Smooth muscle cell (in vitro differentiated cells): ENCODE data around the gene MCRIP1. TPM values are rescaled to one million over a fixed set of nuclear protein-coding genes. Genes with fewer than 3 reads are reported as not detected.

Source experiments
- DNase-seq: peaks from one replicate; lab custom pipeline; 2025; ENCODE audit not compliant: unreplicated experiment; lab: John Stamatoyannopoulos, UW
- H2AFZ ChIP-seq: fragments of 200-600 bp; sonication (generic); 2 replicates; pipeline ENCODE4 v1.6.0; 2016; ENCODE audit warnings: antibody characterized with exemption, low read depth, mild to moderate bottlenecking
- H3F3A ChIP-seq: fragments of 200-600 bp; sonication (generic); 2 replicates; pipeline ENCODE4 v1.6.0; 2017; ENCODE audit warnings: antibody characterized with exemption, low read depth
- H3K27ac ChIP-seq: fragments of 200-600 bp; sonication (generic); 2 replicates; pipeline ENCODE4 v1.5.1; 2016; ENCODE audit warnings: low read depth, mild to moderate bottlenecking
- H3K27me3 ChIP-seq: fragments of 200-600 bp; sonication (generic); 2 replicates; pipeline ENCODE4 v1.6.1; 2016; ENCODE audit warnings: low read depth, mild to moderate bottlenecking
- H3K36me3 ChIP-seq: fragments of 200-600 bp; sonication (generic); 2 replicates; pipeline ENCODE4 v1.5.1; 2016; ENCODE audit warnings: low read depth
- H3K4me1 ChIP-seq: fragments of 200-600 bp; sonication (generic); 2 replicates; pipeline ENCODE4 v1.5.1; 2016; ENCODE audit warnings: low read depth
- H3K4me2 ChIP-seq: fragments of 200-600 bp; sonication (generic); 2 replicates; pipeline ENCODE4 v1.6.0; 2016; ENCODE audit warnings: mild to moderate bottlenecking
- H3K4me3 ChIP-seq: fragments of 200-600 bp; sonication (generic); 2 replicates; pipeline ENCODE4 v1.5.1; 2016; ENCODE audit warnings: mild to moderate bottlenecking
- H3K79me2 ChIP-seq: fragments of 200-600 bp; sonication (generic); 2 replicates; pipeline ENCODE4 v1.6.0; 2016; ENCODE audit warnings: low read depth, mild to moderate bottlenecking
- H3K9ac ChIP-seq: fragments of 200-600 bp; sonication (generic); 2 replicates; pipeline ENCODE4 v1.6.0; 2016; ENCODE audit warnings: low read depth
- H3K9me3 ChIP-seq: fragments of 200-600 bp; sonication (generic); replicated peaks from 2 replicates; pipeline ENCODE4 v1.5.1; 2016; ENCODE audit warnings: low read depth
- H4K20me1 ChIP-seq: fragments of 200-600 bp; sonication (generic); 2 replicates; pipeline ENCODE4 v1.6.0; 2016; ENCODE audit warnings: low read depth
- CTCF ChIP-seq: fragments of 200-600 bp; sonication (generic); IDR thresholded peaks from 2 replicates; pipeline ENCODE4 v1.5.1; 2017; ENCODE audit warnings: borderline replicate concordance, mild to moderate bottlenecking, antibody characterized with exemption; ENCODE audit not compliant: insufficient read depth, poor library complexity, severe bottlenecking
- WGBS: methylation state at CpG from one replicate; pipeline ENCODE4 v1.1.7; 2016; ENCODE audit warnings: low lambda C conversion rate; 5-methylcytosine and 5-hydroxymethylcytosine counted together
- polyA plus RNA-seq: library from polyadenylated mRNA; unstranded; fragments of >200 nt; fragmentation: Nextera tagmentation; extraction: Ambion mirVana; gene quantifications from 2 replicates; pipeline ENCODE4 v1.2.1, GENCODE V29; 2016
- total RNA-seq: library from RNA; depleted of rRNA; stranded (reverse); fragments of >200 nt; gene quantifications from 2 replicates; pipeline ENCODE4 v1.2.3, GENCODE V29; 2014

The MCRIP1 gene
- total and polyA plus RNA-seq, 2 experiments from 2014 or later: 85.1 to 208 TPM

GRCh38 chr17:81871387-81872230 is 38.5 kb upstream of the MCRIP1 start:
- WGBS: 3% methylated on average over 84 of the region's 86 CpGs
- no peaks in the 10 kb centered on the region for H3K9me3 ChIP-seq
- DNase-seq: peak; percentile 81

GRCh38 chr17:81870981-81871386 is 37.9 kb upstream of the MCRIP1 start, which contains the start of gene ARHGDIA:
Gene ARHGDIA (minus strand): TSS chr17:81871337. CDS start chr17:81869930, 1,407 bp downstream.
- Histone ChIP-seq H3K4me2 (peak within 1 kb of the TSS; percentile 87), H4K20me1 (peaks cover 46% of the 10 kb centered on the region), H2AFZ (peak within 1 kb of the TSS; percentile 20), H3K9ac (peak within 1 kb of the TSS; percentile 87), H3K27me3 (no peaks in the 10 kb centered on the region), H3K4me1 (peaks cover 27% of the 10 kb centered on the region), H3K9me3 (no peaks in the 10 kb centered on the region), H3K36me3 (no peaks in the 10 kb centered on the region), H3K79me2 (peaks cover 24% of the 10 kb centered on the region), H3K27ac (peak within 1 kb of the TSS; percentile 78), H3F3A (peaks cover 32% of the 10 kb centered on the region), H3K4me3 (peak within 1 kb of the TSS; percentile 72)
- no peak for DNase-seq
- WGBS: 0% methylated on average over 1 of the region's 64 CpGs
- no peak for TF ChIP-seq CTCF

More at GRCh38 chr17:81871387-81872230, 38.5 kb upstream of the MCRIP1 start:
- no peaks in the 10 kb centered on the region for H3K36me3 ChIP-seq
- H4K20me1 ChIP-seq: peaks cover 39% of the 10 kb centered on the region
- H3K4me1 ChIP-seq: peaks cover 26% of the 10 kb centered on the region
- H2AFZ ChIP-seq: peak overlapping the region; percentile 20
- peak overlapping the region; percentile 87 for H3K9ac ChIP-seq
- peaks cover 24% of the 10 kb centered on the region for H3K79me2 ChIP-seq
- H3F3A ChIP-seq: peaks cover 28% of the 10 kb centered on the region
- H3K4me2 ChIP-seq: peak overlapping the region; percentile 87
- H3K27ac ChIP-seq: peak overlapping the region; percentile 73
- peak; percentile 33 for TF ChIP-seq CTCF
- peak overlapping the region; percentile 72 for H3K4me3 ChIP-seq
- H3K27me3 ChIP-seq: no peaks in the 10 kb centered on the region

- Histone ChIP-seq H3K79me2 (peaks cover 25% of the 10 kb centered on the region), H3K4me1 (peaks cover 29% of the 10 kb centered on the region)
- WGBS: 2% methylated on average over 48 of the region's 65 CpGs
Observed at GRCh38 chr17:81870131-81870980, 37.3 kb upstream of the MCRIP1 start.

More at GRCh38 chr17:81870131-81870980, 37.3 kb upstream of the MCRIP1 start:
- Histone ChIP-seq H4K20me1 (peaks cover 52% of the 10 kb centered on the region), H3K4me3 (peak overlapping the region; percentile 72), H3K9ac (peak overlapping the region; percentile 46), H3F3A (peaks cover 36% of the 10 kb centered on the region), H3K9me3 (no peaks in the 10 kb centered on the region), H3K27ac (peak overlapping the region; percentile 78), H3K4me2 (peak overlapping the region; percentile 85), H2AFZ (no peak overlapping the region), H3K36me3 (no peaks in the 10 kb centered on the region), H3K27me3 (no peaks in the 10 kb centered on the region)
- DNase-seq: no peak
- no peak for TF ChIP-seq CTCF
